Spinal cord (tissue), 10 donors: ENCODE measurements around the gene TVP23A. TPM values are rescaled to one million over a fixed set of nuclear protein-coding genes. Genes with fewer than 3 reads are reported as not detected.

Experiments
- DNase-seq, 6 donors: peaks; one replicate each; pipeline versions ENCODE4 v3.0.0 to v3.0.0-alpha.2; 2013 to 2015; ENCODE audit warnings: low spot score in 6 of 6, low read depth in 4 of 6
- H3K27ac ChIP-seq: one replicate; pipeline ENCODE4 v1.5.1; 2013; ENCODE audit warnings: low read depth, low read length, control low read depth
- H3K27me3 ChIP-seq: one replicate; pipeline ENCODE4 v1.6.1; 2013; ENCODE audit warnings: low read length; ENCODE audit not compliant: control insufficient read depth, insufficient read depth
- H3K36me3 ChIP-seq: one replicate; pipeline ENCODE4 v1.6.1; 2013; ENCODE audit warnings: low read length; ENCODE audit not compliant: control insufficient read depth, insufficient read depth
- H3K4me1 ChIP-seq: one replicate; pipeline ENCODE4 v1.6.1; 2013; ENCODE audit warnings: low read length; ENCODE audit not compliant: control insufficient read depth, insufficient read depth
- H3K4me3 ChIP-seq: one replicate; pipeline ENCODE4 v1.5.1; 2013; ENCODE audit warnings: low read depth, low read length, control low read depth
- H3K9me3 ChIP-seq: one replicate; pipeline ENCODE4 v1.6.1; 2013; ENCODE audit warnings: low read length; ENCODE audit not compliant: control insufficient read depth, insufficient read depth
- WGBS: methylation state at CpG from one replicate; pipeline ENCODE4 v1.1.5; 2013; ENCODE audit warnings: missing lambda C conversion rate; ENCODE audit not compliant: insufficient coverage; 5-methylcytosine and 5-hydroxymethylcytosine counted together
- polyA plus RNA-seq, 2 donors: library from polyadenylated mRNA; unstranded; fragments of 120-200 nt; gene quantifications; one replicate each; pipeline ENCODE4 v1.2.1, GENCODE V29; 2013; ENCODE audit not compliant: insufficient read length in 2 of 2
- total RNA-seq, 2 donors: library from RNA; depleted of rRNA in 1 of 2; stranded (reverse); fragments of 120-200 nt in 1 of 2; fragments of >200 nt in 1 of 2; gene quantifications; one replicate each; pipeline versions ENCODE4 v1.2.3 to v1.2.4, GENCODE V29; 2013 to 2014
- donor health status: healthy.

TVP23A gene
- total and polyA plus RNA-seq, 4 donors = 8.5 to 27.3 (median 16.0) TPM

GRCh38 chr16:10761373-10761772, 57.2 kb downstream of the TVP23A start:
- WGBS = 100% methylated on average over 4 of the region's 8 CpGs
- peaks cover 93% of the 10 kb centered on the region for H3K36me3 ChIP-seq
- DNase-seq = no peak
- H3K27me3 ChIP-seq = no peaks in the 10 kb centered on the region
- no peaks in the 10 kb centered on the region for H3K9me3 ChIP-seq
- H3K4me1 ChIP-seq = no peaks in the 10 kb centered on the region
- no peak overlapping the region for H3K27ac ChIP-seq
- H3K4me3 ChIP-seq = no peak overlapping the region

DNA sequence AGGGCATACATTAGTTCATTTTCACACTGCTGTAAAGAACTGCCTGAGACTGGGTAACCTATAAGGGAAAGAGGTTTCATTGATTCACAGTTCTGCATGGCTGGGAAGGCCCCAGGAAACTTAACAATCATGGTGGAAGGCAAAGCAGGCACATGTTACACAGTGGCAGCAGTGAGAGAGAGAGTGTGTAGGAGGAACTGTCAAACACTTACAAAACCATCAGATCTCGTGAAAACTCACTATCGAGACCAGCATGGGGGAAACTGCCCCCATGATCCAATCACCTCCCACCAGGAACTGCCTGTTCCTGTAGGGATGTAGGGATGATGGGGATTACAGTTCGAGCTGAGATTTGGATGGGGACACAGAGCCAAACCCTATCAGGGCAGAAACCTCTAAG, 57.7 kb downstream of the TVP23A start:
- no peak for DNase-seq
- Histone ChIP-seq H3K27ac (no peak overlapping the region), H3K9me3 (no peaks in the 10 kb centered on the region), H3K4me3 (no peak overlapping the region), H3K4me1 (no peaks in the 10 kb centered on the region), H3K27me3 (no peaks in the 10 kb centered on the region), H3K36me3 (peaks cover 91% of the 10 kb centered on the region)
- no CpG with 5 or more reads among the region's 3 CpGs for whole genome bisulfite sequencing

- H3K27ac ChIP-seq = no peak overlapping the region
- peaks cover 81% of the 10 kb centered on the region for H3K36me3 ChIP-seq
- H3K9me3 ChIP-seq = no peaks in the 10 kb centered on the region
- no peak overlapping the region for H3K4me3 ChIP-seq
- no peaks in the 10 kb centered on the region for H3K4me1 ChIP-seq
- H3K27me3 ChIP-seq = no peaks in the 10 kb centered on the region
- DNase-seq = no peak
- 75% methylated on average over 2 of the region's 6 CpGs for WGBS
These were observed 62.0 kb downstream of the TVP23A start for GRCh38 chr16:10756574-10756973.

- Histone ChIP-seq H3K27ac (no peak overlapping the region), H3K9me3 (no peaks in the 10 kb centered on the region), H3K27me3 (no peaks in the 10 kb centered on the region), H3K36me3 (peaks cover 80% of the 10 kb centered on the region), H3K4me3 (no peak overlapping the region), H3K4me1 (no peaks in the 10 kb centered on the region)
- 100% methylated on average over 1 of the region's 4 CpGs for WGBS
- no peak for DNase-seq
These were observed 63.7 kb downstream of the TVP23A start for GRCh38 chr16:10754941-10755340.

- Histone ChIP-seq H3K4me1 (no peaks in the 10 kb centered on the region), H3K36me3 (peaks cover 73% of the 10 kb centered on the region), H3K27me3 (no peaks in the 10 kb centered on the region), H3K9me3 (no peaks in the 10 kb centered on the region), H3K27ac (no peak overlapping the region), H3K4me3 (no peak overlapping the region)
- 95% methylated on average over 2 of the region's 7 CpGs for WGBS
- DNase-seq = no peak
These were observed 64.9 kb downstream of the TVP23A start for GRCh38 chr16:10753670-10754069.

GRCh38 chr16:10752843-10753523, 65.6 kb downstream of the TVP23A start:
- DNase-seq = peak in 1 of 6 donors; percentile 30
- Histone ChIP-seq H3K36me3 (peaks cover 69% of the 10 kb centered on the region), H3K9me3 (no peaks in the 10 kb centered on the region), H3K27me3 (no peaks in the 10 kb centered on the region), H3K4me1 (no peaks in the 10 kb centered on the region), H3K4me3 (no peak overlapping the region), H3K27ac (no peak overlapping the region)
- WGBS = 98% methylated on average over 8 of the region's 10 CpGs

GRCh38 chr16:10751291-10751697, 67.3 kb downstream of the TVP23A start:
- no peak for DNase-seq

DNA sequence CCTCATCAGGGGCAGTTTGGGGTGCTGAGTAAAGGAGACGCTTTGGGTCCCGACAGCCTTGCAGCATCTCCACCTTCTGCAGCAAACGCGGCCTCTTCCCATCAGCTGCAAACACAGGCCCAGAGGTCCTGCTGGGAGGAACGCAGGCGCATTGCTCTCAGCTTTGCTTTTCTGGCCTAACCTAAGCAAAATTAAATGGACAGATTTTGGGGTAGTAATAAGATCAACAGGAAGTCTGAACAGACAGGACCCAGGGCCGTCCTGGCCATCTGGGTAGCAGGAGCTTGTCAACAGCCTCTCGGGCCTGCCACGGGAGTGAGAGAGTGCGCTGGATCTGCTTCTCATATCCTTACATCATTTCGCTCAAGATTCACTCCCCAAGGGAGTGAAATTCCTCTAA, 67.8 kb downstream of the TVP23A start:
- Histone ChIP-seq H3K4me3 (no peak overlapping the region), H3K27ac (no peak overlapping the region), H3K27me3 (no peaks in the 10 kb centered on the region), H3K9me3 (no peaks in the 10 kb centered on the region), H3K36me3 (peaks cover 61% of the 10 kb centered on the region), H3K4me1 (no peaks in the 10 kb centered on the region)
- WGBS = 93% methylated on average over 6 of the region's 11 CpGs
- DNase-seq = no peak

More at GRCh38 chr16:10751291-10751697, 67.3 kb downstream of the TVP23A start:
- no peak overlapping the region for H3K27ac ChIP-seq
- peaks cover 65% of the 10 kb centered on the region for H3K36me3 ChIP-seq
- 82% methylated on average over 12 of the region's 13 CpGs for WGBS
- H3K9me3 ChIP-seq = no peaks in the 10 kb centered on the region
- H3K4me3 ChIP-seq = no peak overlapping the region
- no peaks in the 10 kb centered on the region for H3K4me1 ChIP-seq
- no peaks in the 10 kb centered on the region for H3K27me3 ChIP-seq

GRCh38 chr16:10745841-10746240, 72.8 kb downstream of the TVP23A start:
- H3K4me3 ChIP-seq = no peak overlapping the region
- no peaks in the 10 kb centered on the region for H3K27me3 ChIP-seq
- no peaks in the 10 kb centered on the region for H3K9me3 ChIP-seq
- DNase-seq = no peak
- 78% methylated on average over 1 of the region's 2 CpGs for WGBS
- peaks cover 28% of the 10 kb centered on the region for H3K36me3 ChIP-seq
- H3K4me1 ChIP-seq = peaks cover 11% of the 10 kb centered on the region
- no peak overlapping the region for H3K27ac ChIP-seq

- peaks cover 11% of the 10 kb centered on the region for H3K4me1 ChIP-seq
- peak overlapping the region; percentile 67 for H3K27ac ChIP-seq
- no peaks in the 10 kb centered on the region for H3K27me3 ChIP-seq
- WGBS = 30% methylated on average over 15 of the region's 17 CpGs
- peaks cover 18% of the 10 kb centered on the region for H3K36me3 ChIP-seq
- no peak for DNase-seq
- H3K9me3 ChIP-seq = no peaks in the 10 kb centered on the region
- peak overlapping the region; percentile 51 for H3K4me3 ChIP-seq
These were observed 74.1 kb downstream of the TVP23A start for GRCh38 chr16:10744370-10745030.
